HG03139 (cell line): ENCODE results near the gene TRMT61A.

Experiments
- ATAC-seq: cut with Tn5 transposase; IDR thresholded peaks from one replicate; pipeline ENCODE4 v1.9.1; 2021; ENCODE audit not compliant: unreplicated experiment

The TRMT61A gene

GRCh38 chr14:103528587-103529382, at the start of gene TRMT61A:
TRMT61A (plus strand) TSS chr14:103529196; CDS start chr14:103529979, 783 bp downstream.
- ATAC-seq, result peak; percentile 52

GRCh38 chr14:103480595-103480994, 48.4 kb upstream of the TRMT61A start:
- no peak for ATAC-seq

GRCh38 chr14:103483600-103483999, 45.4 kb upstream of the TRMT61A start:
- no peak for ATAC-seq

- ATAC-seq, result no peak
Observed at GRCh38 chr14:103485504-103485903, 43.5 kb upstream of the TRMT61A start.

GRCh38 chr14:103488071-103488470, 40.9 kb upstream of the TRMT61A start:
- ATAC-seq, result no peak

GRCh38 chr14:103488960-103489359, 40.0 kb upstream of the TRMT61A start:
- ATAC-seq, result no peak

GRCh38 chr14:103489621-103490020, 39.4 kb upstream of the TRMT61A start:
- ATAC-seq, result no peak

- no peak for ATAC-seq
Observed at GRCh38 chr14:103491691-103492090, 37.3 kb upstream of the TRMT61A start.

GRCh38 chr14:103492156-103492925, 36.7 kb upstream of the TRMT61A start:
- ATAC-seq, result no peak

- no peak for ATAC-seq
Observed at GRCh38 chr14:103495854-103496253, 33.1 kb upstream of the TRMT61A start.

- no peak for ATAC-seq
Observed at GRCh38 chr14:103496776-103497175, 32.2 kb upstream of the TRMT61A start.

GRCh38 chr14:103499709-103500108, 29.3 kb upstream of the TRMT61A start:
- ATAC-seq, result no peak

- ATAC-seq, result no peak
Observed at GRCh38 chr14:103500148-103500990, 28.6 kb upstream of the TRMT61A start.

GRCh38 chr14:103501041-103501870, 27.7 kb upstream of the TRMT61A start:
- no peak for ATAC-seq

- ATAC-seq, result no peak
Observed at GRCh38 chr14:103501921-103502669, 26.9 kb upstream of the TRMT61A start.

- ATAC-seq, result no peak
Observed at GRCh38 chr14:103502877-103503276, 26.1 kb upstream of the TRMT61A start.

GRCh38 chr14:103503296-103503695, 25.7 kb upstream of the TRMT61A start:
- ATAC-seq, result no peak

GRCh38 chr14:103504991-103505565, 23.9 kb upstream of the TRMT61A start:
- ATAC-seq, result no peak

- ATAC-seq, result no peak
Observed at GRCh38 chr14:103507751-103508150, 21.2 kb upstream of the TRMT61A start.
